HG03457 (cell line): ENCODE measurements around the gene AKAP9.
"Not testable (repeated sequence)": the region's sequence is repeated elsewhere in the genome, so short reads cannot be mapped to it uniquely, and the experiment has no call there.

Experiments
- ATAC-seq: cut with Tn5 transposase; IDR thresholded peaks from one replicate; pipeline ENCODE4 v1.9.1; 2021; ENCODE audit warnings: moderate number of reproducible peaks; ENCODE audit not compliant: unreplicated experiment

The AKAP9 gene

DNA sequence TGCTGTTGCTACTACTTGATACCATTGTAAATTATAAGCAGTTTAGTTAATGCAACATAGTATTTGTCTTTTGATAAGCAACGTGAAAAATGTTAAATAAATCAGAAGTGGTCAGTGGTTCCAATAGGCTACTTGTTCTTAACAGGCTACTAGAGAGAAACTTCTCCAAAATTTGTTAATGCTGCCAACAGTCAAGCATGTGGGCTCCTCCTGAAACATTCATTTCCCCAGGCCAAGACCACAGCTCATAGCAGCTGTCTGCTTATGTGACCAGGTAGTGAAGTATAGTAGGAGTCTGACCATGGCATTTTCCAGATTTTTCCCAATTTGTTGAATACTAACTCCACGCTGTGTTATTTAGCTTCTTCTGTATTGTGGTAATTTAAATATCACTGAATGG is 112.7 kb downstream of the AKAP9 start:
- ATAC-seq, result no peak

DNA sequence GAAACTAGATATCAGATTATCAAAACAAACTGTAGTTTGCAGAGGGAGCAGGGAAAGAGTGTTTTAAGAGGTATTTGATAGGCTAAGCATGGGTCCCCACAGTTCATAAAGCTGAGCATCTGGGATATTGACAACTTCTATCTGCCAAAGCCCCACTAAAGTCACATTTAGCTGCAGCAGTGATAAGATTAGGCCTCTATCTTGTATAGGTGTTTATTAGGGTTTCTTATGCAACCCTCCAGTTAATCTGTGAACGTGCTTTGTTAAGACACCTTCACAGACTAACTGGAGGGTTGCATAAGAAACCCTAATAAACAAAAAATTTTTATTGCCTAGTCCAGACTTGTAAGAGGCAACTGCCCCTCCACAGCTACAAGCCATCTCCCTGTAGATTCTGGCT is 115.6 kb downstream of the AKAP9 start:
- no peak for ATAC-seq

DNA sequence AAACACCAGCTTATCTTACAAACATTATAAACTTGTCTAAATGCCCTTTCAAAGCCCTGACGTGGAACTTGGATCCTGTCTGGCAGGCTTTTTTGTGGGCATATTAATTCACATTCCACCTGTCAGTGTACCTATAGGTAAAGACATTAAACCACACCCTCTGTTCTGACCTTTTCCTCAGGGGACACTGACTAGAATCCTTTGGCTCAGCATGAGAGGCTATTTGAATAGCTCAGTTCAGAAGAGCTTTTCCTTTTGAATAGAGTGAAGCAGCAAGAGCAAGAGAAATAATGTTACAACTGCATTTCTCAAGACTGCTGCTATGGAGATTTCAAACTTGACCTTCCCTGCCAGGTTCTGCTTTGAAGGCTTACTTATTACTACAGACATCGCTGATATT is 116.7 kb downstream of the AKAP9 start:
- no peak for ATAC-seq

DNA sequence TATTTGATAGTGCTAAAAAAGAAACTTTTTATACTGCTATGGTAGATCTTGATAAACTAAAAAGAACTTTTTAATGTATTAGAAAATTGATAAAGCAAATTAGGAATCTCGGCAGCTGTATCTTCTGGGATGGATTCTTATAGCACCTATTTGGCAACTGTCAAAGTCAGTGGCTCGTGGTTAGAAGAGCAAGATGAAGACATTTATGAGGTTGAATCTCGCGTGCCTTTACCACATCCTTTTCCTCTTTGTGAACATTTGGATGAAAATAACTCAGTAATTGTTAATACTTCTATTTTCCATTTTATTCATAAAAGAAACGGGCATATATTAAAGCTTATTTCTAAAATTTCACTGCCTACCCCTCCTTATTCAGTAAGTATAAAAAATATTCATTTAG is 117.4 kb downstream of the AKAP9 start:
- no peak for ATAC-seq

DNA sequence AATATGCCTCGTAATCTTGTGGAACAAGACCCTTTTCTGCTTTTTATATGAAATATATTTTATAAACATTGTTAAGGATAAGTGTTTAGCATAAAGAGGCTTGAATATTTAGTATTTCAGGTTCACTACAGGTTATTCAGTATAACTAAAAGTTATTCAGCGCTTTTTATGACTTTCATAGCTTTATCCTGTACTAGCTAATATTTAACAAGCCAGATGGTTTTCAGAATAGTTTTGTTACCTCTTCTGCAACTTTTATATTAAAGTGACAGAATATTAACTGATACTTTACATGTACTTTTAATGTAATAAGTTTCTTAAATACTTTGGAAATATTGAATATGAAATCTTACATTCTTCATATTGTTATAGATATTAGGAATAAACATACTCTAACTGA is 118.2 kb downstream of the AKAP9 start:
- no peak for ATAC-seq

DNA sequence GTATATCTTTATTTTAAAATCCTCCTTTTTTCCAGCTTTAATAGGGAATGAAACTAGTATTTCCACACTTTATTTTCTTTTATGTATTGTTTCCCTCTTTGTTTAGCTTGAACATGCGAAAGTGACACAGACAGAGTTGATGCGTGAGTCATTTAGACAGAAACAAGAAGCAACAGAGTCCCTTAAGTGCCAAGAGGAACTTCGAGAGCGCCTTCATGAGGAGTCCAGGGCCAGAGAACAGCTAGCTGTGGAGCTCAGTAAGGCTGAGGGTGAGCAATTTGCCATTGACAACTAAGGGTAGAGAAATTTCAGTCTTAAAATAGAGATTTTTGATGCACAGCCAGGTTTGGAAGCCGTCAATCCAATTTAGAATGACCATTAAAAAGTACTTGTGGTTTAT is 120.5 kb downstream of the AKAP9 start:
- no peak for ATAC-seq

DNA sequence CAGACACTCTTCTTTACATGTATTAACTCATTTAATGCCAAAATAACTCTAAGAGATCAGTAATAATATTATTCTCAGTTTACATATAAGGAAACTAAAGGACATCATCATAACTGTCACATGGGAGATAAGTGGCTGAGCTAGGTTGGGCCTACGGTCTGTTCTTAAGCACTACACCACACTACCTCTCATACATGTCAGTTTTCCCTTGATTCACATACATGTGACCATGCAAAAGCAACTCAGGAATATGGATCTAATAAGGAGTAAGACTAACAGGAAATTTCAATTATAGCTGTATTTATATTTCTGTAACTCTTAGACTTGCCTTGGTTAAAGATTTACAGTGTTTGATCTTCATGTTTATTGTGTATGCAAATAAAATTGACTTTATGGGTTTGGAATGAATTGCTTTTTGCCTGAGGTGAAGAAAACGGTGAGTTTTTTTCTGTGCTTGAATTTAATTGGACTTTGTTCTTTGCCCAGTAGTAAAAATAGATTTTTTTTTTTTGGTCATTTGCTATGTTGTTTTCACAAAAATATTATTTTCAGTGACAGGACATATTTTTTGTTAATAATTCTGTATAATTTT is 123.9 kb downstream of the AKAP9 start:
- no peak for ATAC-seq

DNA sequence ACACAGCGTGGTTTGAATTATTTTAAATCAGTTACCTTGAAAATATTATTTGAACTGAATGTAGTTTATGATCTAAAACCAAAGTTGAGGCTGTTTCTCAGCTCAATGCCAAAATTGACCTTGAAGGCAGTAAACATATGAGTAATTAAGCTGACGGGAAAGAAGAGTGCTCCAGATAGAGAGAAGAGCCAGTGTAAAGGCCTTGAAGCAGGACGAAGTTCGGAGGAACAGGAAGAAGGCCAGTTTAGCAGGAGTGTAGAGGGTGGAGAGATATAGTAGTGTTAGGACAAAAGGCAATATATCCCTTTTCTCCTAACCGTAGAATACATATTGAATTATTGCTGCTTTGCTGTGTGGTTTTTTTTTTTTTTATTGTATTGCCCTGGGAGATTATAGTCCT is 130.4 kb downstream of the AKAP9 start:
- ATAC-seq, result no peak

DNA sequence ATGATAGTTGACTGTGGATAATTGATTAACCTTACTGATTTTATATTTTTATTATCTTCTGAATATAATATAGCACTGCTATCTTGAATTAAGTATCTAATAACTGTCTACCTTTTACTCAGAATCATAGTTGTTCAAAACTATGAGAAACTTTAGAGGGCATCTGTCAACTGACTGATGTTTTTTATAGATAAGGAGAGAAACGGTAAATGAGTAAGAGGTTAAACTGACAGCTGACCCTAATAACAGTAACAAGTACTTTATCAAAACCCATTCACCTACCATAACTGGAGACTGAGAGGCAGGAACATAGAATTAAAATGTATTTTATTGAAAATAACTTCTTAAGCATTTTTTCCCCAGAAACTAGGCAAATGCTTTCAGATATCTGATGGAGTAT is 131.5 kb downstream of the AKAP9 start:
- no peak for ATAC-seq

DNA sequence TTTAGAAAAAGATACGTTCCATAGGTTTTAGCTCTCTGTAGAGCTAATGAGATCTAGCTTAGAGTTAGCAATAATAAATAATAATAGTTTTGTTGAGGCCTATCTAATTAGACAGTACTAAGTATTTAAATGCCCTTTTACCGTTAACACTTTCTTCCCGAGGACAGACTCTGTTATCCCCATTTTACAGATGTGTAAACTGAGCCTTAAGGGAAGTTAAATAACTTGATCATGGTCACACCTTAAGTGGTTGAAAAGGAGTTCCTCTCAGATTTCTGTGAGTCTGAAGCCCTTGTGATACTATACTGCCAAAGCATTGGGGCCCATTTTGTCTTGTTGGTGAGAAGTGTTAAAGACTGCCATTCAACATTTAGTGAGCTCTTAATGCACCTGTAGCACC is 132.0 kb downstream of the AKAP9 start:
- ATAC-seq, result no peak

DNA sequence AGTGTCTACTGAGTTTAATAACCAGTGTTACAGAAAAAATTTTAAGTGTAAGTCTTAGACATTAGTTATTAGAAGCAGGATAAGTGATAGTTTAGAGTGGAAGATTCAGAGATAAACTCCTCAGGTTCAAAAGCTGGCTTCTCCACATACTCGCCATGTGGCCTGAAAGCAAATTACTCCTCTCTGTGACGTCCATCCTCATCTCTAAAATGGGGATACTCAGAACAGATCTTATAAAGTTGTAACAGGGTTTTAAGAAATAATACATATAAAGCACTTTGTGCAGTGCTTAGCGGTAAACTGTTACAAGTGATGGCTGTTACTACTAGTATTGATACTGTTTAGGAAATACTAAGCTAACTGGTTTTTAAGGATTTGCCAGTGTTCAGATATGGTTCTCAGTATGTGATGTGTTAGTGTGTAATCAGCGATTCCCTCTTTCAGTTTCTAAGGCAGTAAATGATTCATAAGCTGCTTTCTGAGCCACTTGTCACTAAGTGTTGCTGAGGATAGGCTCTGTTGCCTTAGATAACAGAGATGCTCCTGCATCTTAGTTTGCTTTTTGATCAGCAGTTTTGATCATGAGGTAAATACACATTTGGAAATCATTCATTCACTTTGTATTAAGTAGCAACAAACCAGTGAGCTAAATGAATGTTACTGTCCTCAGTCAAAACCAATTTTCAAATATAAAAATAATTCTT is 134.9 kb downstream of the AKAP9 start:
- ATAC-seq, result peak; percentile 89

DNA sequence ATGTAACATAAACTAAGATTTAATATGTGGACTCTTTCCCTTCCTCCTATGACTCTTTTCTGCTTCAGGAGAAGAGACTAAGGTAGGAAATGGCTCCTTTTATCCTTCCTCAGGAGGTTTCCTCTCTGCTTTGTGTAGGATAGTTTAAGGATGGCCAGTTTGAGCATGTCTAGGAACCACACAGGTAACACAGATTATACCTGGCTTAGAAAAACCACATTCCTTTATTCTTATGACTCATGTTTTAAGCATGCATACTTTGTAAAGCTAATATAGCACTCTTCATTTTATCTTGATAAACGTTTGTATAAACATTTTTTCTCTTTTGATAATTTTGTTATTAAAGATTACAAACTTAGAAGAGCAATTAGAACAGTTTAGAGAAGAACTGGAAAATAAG is 135.8 kb downstream of the AKAP9 start:
- ATAC-seq, result no peak

DNA sequence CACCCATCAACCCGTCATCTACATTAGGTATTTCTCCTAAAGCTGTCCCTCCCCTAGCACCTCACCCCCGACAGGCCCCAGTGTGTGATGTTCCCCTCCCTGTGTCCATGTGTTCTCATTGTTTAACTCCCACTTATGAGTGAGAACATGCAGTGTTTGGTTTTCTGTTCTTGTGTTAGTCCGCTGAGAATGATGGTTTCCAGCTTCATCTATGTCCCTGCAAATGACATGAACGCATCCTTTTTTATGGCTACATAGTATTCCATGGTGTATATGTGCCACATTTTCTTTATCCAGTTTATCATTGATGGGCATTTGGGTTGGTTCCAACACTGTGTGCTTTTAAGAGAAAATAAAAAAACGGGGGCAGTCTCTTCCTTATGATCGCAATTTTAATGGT is 143.3 kb downstream of the AKAP9 start:
- ATAC-seq, result not testable (repeated sequence)

DNA sequence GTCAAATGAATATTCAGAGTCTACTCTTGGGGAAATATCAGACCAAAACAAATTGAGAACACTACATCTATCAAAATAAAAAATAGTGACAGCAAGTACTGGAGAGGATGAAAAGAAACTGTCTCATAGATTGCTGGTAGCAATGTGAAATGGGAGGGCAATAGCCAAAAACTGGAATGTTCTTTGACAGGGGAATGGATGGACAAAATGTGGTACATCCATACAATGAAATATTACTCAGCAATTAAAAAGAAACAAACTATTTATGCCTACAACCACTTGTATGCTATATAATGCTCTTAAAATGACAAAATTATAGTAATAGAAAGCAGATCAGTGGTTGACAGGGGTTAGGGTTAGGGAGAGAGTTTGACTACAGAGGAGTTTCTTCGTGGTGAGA is 147.6 kb downstream of the AKAP9 start:
- ATAC-seq, result no peak

DNA sequence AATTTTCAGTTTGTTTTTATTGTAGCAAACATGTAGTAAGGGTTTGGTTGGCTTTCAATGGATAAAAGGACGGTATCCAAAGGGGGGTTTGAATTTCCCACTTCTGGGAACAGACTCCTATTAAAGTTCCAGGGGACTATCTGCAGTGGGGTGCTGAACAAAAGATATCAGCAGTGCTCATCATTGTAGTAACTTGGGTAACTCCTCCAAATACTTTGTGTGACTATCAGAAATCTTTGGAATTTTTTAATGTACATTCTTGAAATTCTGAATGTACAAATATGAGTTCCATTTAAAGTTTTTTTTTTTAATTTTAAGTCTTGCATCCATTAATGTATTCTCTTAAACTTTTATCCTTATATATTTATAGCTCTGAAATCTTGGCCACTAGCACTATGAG is 151.5 kb downstream of the AKAP9 start:
- no peak for ATAC-seq

DNA sequence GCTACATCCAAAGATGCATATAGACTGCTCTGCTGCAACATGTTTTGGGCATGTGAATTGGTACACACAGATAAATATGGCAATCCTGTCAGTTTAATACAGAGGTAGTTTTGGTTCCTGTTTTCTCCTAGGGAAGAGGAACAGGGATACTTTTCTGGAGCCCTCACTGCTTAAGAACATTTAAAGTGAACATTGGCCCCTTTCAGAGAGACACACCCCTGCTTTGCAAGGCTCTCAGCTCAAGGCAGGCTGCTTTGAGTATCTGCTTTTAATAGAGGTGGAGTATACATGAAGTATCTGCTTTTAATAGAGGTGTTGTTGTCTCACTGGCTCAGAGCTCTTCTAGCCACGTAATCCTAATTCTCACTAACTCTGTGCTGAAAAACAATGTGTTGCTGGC is 154.7 kb downstream of the AKAP9 start:
- ATAC-seq, result no peak

DNA sequence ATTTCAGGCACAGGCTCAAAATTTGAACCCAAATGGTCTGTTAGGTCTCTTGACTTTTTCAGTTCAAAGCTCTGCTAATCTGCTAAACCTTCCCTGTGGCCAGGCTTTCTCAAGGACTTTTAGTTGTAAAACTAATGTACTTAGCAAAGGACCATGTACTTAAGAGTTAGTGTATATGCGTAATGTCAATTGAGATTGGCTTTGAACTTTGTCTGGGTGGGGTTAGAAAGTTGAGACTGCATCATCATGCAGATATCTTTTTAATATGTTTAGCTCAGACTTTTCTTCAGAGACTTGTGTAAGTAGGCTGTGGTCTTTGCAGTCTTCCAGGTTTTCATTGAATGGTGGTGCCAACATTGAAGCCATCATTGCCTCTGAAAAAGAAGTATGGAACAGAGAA is 159.9 kb downstream of the AKAP9 start:
- ATAC-seq, result no peak

DNA sequence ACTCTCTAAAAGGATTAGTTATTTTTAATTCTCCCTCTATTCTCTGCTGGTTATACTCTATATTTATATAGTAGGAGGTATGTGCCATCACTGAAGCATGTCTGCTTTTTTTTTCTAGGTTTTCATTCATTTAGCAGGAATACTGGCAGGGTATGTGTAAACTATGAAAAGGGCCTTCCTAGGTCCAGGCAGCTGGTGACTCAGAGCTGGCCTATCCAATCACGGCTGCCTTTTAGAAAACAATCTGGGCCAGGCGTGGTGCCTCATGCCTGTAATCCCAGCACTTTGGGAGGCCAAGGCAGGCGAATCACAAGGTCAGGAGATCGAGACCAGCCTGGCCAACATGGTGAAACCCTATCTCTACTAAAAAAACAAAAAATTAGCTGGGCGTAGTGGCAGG is 162.2 kb downstream of the AKAP9 start:
- not testable (repeated sequence) for ATAC-seq

DNA sequence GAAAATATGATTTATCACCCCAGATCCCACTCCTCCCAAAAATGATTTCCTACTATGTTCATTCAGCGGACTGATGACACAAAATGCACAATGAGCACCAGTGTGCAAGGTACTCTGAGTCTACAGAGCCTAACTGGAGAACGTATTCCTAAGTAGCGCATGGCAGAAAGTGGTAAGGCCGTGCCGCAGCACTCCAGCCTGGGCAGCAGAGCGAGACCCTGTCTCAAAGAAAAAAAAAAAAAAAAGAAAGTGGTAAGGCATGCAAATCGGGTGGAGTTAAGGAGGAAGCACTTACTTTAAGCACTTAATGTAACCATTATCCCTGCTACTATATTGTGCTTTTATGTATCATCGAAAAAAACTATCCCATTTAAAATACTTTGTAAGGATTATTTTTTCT is 168.2 kb downstream of the AKAP9 start:
- ATAC-seq, result no peak

DNA sequence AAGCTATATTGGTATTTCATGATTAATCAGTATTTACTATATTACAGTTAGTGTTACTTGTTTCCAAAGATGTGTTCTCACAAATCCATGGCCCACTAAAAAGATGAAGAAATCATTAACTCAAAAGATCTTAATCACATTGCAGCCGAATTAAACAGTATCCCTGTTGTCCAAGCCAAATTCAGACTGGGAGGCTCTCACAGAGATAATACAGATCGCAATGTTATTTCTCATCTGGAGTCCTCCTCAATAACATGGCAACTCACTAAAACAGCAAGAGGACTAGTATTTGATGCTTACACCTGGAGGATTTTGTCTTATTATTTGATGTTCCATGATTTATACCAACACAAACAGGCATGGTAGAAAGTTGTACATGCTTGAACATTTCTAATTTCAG is 170.2 kb downstream of the AKAP9 start:
- no peak for ATAC-seq

DNA sequence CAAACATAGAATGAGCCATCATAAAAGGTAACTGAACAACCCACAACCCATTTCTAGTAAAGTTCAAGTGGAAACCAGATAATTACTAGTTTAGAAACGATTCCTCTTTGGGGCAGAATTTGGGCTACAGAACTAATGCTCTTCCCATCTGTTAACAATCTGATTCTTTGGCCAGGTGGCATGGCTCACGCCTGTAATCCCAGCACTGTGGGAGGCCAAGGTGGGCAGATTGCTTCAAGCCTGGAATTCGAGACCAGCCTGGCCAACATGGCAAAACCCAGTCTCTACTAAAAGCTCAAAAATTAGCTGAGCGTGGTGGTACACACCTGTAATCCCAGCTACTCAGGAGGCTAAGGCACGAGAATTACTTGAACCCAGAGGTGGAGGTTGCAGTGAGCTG is 175.2 kb downstream of the AKAP9 start:
- no peak for ATAC-seq

DNA sequence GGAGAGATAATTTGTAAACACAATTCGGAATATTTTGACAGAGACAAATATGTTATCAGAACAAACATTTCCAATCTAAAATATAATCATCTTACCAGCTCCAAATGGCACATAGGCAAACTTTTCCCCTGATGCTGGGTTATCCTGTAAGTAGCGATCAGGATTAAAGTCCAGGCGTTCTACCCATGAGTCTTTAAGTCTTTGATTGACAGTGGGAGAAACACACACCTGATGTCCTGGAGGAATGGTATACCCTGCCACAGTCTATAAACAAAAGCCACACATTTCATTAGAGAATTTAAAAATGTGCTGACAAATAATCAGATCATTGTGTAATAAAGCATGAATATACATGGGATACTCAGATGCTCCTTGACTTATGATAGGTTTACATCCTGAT is 176.3 kb downstream of the AKAP9 start:
- no peak for ATAC-seq

DNA sequence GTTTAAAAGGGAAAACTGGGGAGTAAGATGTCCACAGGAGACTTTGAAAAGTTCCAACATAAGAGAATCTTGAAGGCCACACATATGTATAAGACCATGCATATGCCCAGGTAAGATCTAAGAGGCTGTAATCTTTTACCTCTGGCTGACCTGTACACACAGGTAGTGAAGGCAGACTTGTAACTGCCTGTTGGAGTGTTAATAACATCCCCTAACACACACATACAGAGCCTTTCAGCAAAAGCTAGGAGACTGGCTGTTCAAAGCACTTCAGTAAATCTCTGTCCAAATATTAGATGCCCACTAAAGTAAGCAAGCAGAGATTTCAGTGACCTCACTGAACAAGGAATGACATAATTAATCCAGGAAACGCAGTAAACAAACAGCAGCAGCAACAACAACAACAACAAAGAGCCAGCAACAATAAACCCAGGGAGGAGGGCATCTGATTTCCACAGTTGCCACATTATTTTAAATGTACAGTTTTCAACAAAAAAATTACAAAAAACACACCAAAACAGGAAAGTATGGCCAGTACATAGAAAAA is 178.6 kb downstream of the AKAP9 start:
- no peak for ATAC-seq
